Lower leg skin (tissue), 4 donors: ENCODE results near the gene IMMP2L. TPM values are rescaled to one million over a fixed set of nuclear protein-coding genes. Genes with fewer than 3 reads are reported as not detected.

Experiments used
- DNase-seq, 2 donors: peaks; one replicate each; pipeline ENCODE4 v3.0.0-alpha.2; 2019; ENCODE audit warnings: low spot score in 2 of 2
- H3K4me3 ChIP-seq: fragments of 200-600 bp; sonication (generic); 2 replicates; pipeline ENCODE4 v1.5.1; 2017; ENCODE audit warnings: mild to moderate bottlenecking, low read depth; ENCODE audit not compliant: poor library complexity, severe bottlenecking
- CTCF ChIP-seq, 3 donors: fragments of 450-650 bp; IDR thresholded peaks; one replicate each; pipeline ENCODE4 v1.5.1; 2016; ENCODE audit warnings: antibody characterized with exemption in 3 of 3, mild to moderate bottlenecking in 3 of 3, moderate library complexity in 2 of 3
- POLR2A ChIP-seq, 2 donors: fragments of 450-650 bp; IDR thresholded peaks; one replicate each; pipeline ENCODE4 v1.6.1; 2016 to 2017; ENCODE audit warnings: antibody characterized with exemption in 2 of 2, mild to moderate bottlenecking in 1 of 2, moderate library complexity in 1 of 2
- WGBS, 2 donors: methylation state at CpG; one replicate each; pipeline ENCODE4 v1.1.5; 2018; 5-methylcytosine and 5-hydroxymethylcytosine counted together
- intact Hi-C: fragments of 100-400 bp; cut with DNase I; formaldehyde crosslinking; loops from one replicate; pipeline ENCODE4 v1.15.0; 2023; ENCODE audit warnings: low total_unique reads
- total RNA-seq, 4 donors: library from RNA; depleted of rRNA; stranded (reverse); fragments of >200 nt; gene quantifications; one replicate each; pipeline ENCODE4 v1.1.0, GENCODE V29; 2016

Gene IMMP2L
- total RNA-seq, 4 donors from 2014 or later: 13.6 to 16.8 (median 16.4) TPM

GRCh38 chr7:111264111-111264868, 298.0 kb downstream of the IMMP2L start:
- 83% methylated on average over 4 of the region's 4 CpGs for WGBS, 2 donors
- intact Hi-C loops: no loop called here

GRCh38 chr7:111262293-111263116, 299.8 kb downstream of the IMMP2L start:
- intact Hi-C loops: no loop called here
- DNase-seq: no peak
- TF ChIP-seq CTCF (IDR thresholded peaks at IDR 0.05) (no peak), POLR2A (IDR thresholded peaks at IDR 0.05) (no peak)
- no peak overlapping the region for H3K4me3 ChIP-seq
- 94 to 95% methylated on average over 4 of the region's 4 CpGs for WGBS, 2 donors

More at GRCh38 chr7:111264111-111264868, 298.0 kb downstream of the IMMP2L start:
- no peak for DNase-seq
- TF ChIP-seq CTCF (IDR thresholded peaks at IDR 0.05): no peak
- no peak for TF ChIP-seq POLR2A (IDR thresholded peaks at IDR 0.05)
- H3K4me3 ChIP-seq: no peak overlapping the region

GRCh38 chr7:111261496-111261895, 300.8 kb downstream of the IMMP2L start:
- no peak for TF ChIP-seq POLR2A (IDR thresholded peaks at IDR 0.05)
- no peak for TF ChIP-seq CTCF (IDR thresholded peaks at IDR 0.05)
- intact Hi-C loops: no loop called here
- no peak for DNase-seq
- 80% methylated on average over 3 of the region's 3 CpGs for whole genome bisulfite sequencing, 2 donors
- H3K4me3 ChIP-seq: no peak overlapping the region

GRCh38 chr7:111259991-111260390, 302.3 kb downstream of the IMMP2L start:
- no peak overlapping the region for H3K4me3 ChIP-seq
- TF ChIP-seq CTCF (IDR thresholded peaks at IDR 0.05) (no peak), POLR2A (IDR thresholded peaks at IDR 0.05) (no peak)
- no peak for DNase-seq
- intact Hi-C loops: no loop called here
- 92% methylated on average over 4 of the region's 4 CpGs for WGBS, 2 donors

GRCh38 chr7:111256391-111256790, 305.9 kb downstream of the IMMP2L start:
- intact Hi-C loops: no loop called here

More at GRCh38 chr7:111256391-111256790, 305.9 kb downstream of the IMMP2L start:
- H3K4me3 ChIP-seq: no peak overlapping the region
- TF ChIP-seq POLR2A (IDR thresholded peaks at IDR 0.05) (no peak), CTCF (IDR thresholded peaks at IDR 0.05) (no peak)
- DNase-seq: no peak
- 73 to 78% methylated on average over 1 of the region's 1 CpG for WGBS, 2 donors
